Epithelial cell of proximal tubule (primary cell): Measurements from ENCODE around the gene GTPBP1. TPM values are rescaled to one million over a fixed set of nuclear protein-coding genes. Genes with fewer than 3 reads are reported as not detected.

Source experiments
- DNase-seq: peaks from one replicate; pipeline ENCODE4 v3.0.0-alpha.2; 2011; ENCODE audit warnings: low read depth
- H3K4me3 ChIP-seq: 2 replicates; pipeline ENCODE4 v1.5.1; 2011; ENCODE audit warnings: low read depth, mild to moderate bottlenecking, low read length
- CTCF ChIP-seq: conservative IDR thresholded peaks from 2 replicates; pipeline ENCODE4 v1.5.1; 2012; ENCODE audit warnings: low read depth, mild to moderate bottlenecking, low read length
- total RNA-seq: library from RNA; depleted of rRNA; stranded (reverse); fragments of >200 nt; gene quantifications from 2 replicates; pipeline ENCODE4 v1.2.3, GENCODE V29; 2015

GTPBP1 gene
- total RNA-seq, 1 donor from 2014 or later = 36.2 TPM

- no peak for DNase-seq
- no peak overlapping the region for H3K4me3 ChIP-seq
- TF ChIP-seq CTCF = no peak
Observed at GRCh38 chr22:38710866-38711265, 5.1 kb downstream of the GTPBP1 start.

GRCh38 chr22:38712486-38713207 lies 6.9 kb downstream of the GTPBP1 start:
- TF ChIP-seq CTCF = no peak
- no peak overlapping the region for H3K4me3 ChIP-seq
- no peak for DNase-seq

- DNase-seq = no peak
- no peak for TF ChIP-seq CTCF
- no peak overlapping the region for H3K4me3 ChIP-seq
Observed at GRCh38 chr22:38713921-38714320, 8.2 kb downstream of the GTPBP1 start.

GRCh38 chr22:38715176-38715764 lies 9.5 kb downstream of the GTPBP1 start:
- H3K4me3 ChIP-seq = no peak overlapping the region
- no peak for DNase-seq
- TF ChIP-seq CTCF = no peak

GRCh38 chr22:38715852-38716251 lies 10.1 kb downstream of the GTPBP1 start:
- no peak for TF ChIP-seq CTCF
- no peak for DNase-seq
- no peak overlapping the region for H3K4me3 ChIP-seq

GRCh38 chr22:38716271-38716670 lies 10.5 kb downstream of the GTPBP1 start:
- no peak overlapping the region for H3K4me3 ChIP-seq
- no peak for TF ChIP-seq CTCF

GRCh38 chr22:38716826-38717225 lies 11.1 kb downstream of the GTPBP1 start:
- DNase-seq = no peak
- TF ChIP-seq CTCF = no peak
- H3K4me3 ChIP-seq = no peak overlapping the region

More at GRCh38 chr22:38716271-38716670, 10.5 kb downstream of the GTPBP1 start:
- no peak for DNase-seq
